Hindlimb muscle (tissue), 1 donor: ENCODE results near the gene BSN. TPM values are rescaled to one million over a fixed set of nuclear protein-coding genes. Genes with fewer than 3 reads are reported as not detected.

Experiments
- DNase-seq: peaks from one replicate; pipeline ENCODE4 v3.0.0-alpha.2; 2013
- polyA plus RNA-seq: library from polyadenylated mRNA; unstranded; fragments of 120-200 nt; gene quantifications from one replicate; pipeline ENCODE4 v1.2.1, GENCODE V29; 2013; ENCODE audit not compliant: insufficient read length

BSN gene, protein sequence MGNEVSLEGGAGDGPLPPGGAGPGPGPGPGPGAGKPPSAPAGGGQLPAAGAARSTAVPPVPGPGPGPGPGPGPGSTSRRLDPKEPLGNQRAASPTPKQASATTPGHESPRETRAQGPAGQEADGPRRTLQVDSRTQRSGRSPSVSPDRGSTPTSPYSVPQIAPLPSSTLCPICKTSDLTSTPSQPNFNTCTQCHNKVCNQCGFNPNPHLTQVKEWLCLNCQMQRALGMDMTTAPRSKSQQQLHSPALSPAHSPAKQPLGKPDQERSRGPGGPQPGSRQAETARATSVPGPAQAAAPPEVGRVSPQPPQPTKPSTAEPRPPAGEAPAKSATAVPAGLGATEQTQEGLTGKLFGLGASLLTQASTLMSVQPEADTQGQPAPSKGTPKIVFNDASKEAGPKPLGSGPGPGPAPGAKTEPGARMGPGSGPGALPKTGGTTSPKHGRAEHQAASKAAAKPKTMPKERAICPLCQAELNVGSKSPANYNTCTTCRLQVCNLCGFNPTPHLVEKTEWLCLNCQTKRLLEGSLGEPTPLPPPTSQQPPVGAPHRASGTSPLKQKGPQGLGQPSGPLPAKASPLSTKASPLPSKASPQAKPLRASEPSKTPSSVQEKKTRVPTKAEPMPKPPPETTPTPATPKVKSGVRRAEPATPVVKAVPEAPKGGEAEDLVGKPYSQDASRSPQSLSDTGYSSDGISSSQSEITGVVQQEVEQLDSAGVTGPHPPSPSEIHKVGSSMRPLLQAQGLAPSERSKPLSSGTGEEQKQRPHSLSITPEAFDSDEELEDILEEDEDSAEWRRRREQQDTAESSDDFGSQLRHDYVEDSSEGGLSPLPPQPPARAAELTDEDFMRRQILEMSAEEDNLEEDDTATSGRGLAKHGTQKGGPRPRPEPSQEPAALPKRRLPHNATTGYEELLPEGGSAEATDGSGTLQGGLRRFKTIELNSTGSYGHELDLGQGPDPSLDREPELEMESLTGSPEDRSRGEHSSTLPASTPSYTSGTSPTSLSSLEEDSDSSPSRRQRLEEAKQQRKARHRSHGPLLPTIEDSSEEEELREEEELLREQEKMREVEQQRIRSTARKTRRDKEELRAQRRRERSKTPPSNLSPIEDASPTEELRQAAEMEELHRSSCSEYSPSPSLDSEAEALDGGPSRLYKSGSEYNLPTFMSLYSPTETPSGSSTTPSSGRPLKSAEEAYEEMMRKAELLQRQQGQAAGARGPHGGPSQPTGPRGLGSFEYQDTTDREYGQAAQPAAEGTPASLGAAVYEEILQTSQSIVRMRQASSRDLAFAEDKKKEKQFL (N-terminal part only)
- 1.4 TPM for polyA plus RNA-seq

DNA sequence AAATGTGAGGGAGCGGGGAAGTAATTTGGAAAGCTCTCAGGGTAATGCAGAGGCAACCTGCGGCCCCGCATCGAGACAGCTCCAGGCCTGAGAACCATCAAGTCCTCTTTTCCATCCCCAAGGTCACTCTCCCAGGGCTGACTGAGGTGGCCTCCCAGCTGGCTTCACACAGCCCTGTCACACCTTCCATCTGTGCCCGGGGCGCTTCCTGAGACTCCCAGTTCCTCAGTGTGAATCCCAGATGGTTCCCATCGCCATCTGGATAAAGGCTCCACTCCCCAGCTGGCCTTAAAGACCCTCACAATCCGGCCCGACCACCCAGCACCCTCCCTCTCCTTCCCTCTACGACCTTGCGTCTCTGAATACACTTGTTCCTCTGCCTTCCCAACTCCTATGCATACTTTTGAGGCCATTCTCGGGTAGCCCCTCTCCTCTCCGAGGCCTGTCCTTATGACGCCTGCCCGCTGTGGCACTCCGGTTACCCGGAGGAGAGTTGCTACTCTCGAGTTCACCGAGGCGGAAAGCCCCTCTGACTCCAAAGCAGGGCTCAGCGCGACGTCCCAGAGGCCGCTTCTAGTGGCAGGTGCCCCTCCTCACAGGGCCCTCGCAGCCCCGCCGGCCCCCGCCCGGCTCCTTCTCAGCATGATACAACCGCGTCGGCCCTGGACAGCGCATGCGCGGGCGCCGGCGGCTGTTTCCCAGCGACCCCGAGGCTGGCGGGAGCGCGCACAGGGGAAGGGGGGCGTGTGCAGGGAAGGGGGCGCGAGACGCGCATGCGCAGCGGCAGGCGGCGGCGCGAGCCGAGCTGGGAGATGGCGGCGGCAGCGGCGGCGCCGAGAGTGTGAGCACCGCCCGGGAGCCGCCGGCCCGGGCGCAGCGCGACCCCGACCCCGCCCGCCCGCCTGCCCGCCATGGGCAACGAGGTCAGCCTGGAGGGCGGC lies at the start of gene BSN:
Gene BSN, plus strand, starts transcription at position 786 of the 941 bp plus-strand sequence. Its CDS starts 126 bp downstream, at position 912.
- DNase-seq = peak; percentile 95

- no peak for DNase-seq
Observed at GRCh38 chr3:49506906-49507305, 47.4 kb upstream of the BSN start.

- DNase-seq = no peak
Observed at GRCh38 chr3:49509028-49509561, 45.2 kb upstream of the BSN start.

DNA sequence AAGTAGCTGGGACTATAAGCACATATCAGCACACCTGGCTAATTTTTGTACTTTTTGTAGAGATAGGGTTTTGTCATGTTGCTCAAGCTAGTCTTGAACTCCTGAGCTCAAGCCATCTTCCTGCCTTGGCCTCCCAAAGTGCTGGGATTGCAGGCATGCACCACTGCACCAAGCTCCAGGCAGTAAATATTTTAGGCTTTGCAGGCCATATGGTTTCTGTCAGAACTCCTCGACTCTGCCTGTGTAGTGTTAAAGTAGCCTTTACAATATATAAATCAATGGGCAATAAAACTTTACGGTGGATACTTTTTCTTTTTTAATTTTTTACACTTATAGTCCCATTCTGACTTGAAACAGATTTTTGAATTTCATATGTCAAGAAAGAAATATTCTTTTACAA lies 42.6 kb upstream of the BSN start:
- DNase-seq = no peak

DNA sequence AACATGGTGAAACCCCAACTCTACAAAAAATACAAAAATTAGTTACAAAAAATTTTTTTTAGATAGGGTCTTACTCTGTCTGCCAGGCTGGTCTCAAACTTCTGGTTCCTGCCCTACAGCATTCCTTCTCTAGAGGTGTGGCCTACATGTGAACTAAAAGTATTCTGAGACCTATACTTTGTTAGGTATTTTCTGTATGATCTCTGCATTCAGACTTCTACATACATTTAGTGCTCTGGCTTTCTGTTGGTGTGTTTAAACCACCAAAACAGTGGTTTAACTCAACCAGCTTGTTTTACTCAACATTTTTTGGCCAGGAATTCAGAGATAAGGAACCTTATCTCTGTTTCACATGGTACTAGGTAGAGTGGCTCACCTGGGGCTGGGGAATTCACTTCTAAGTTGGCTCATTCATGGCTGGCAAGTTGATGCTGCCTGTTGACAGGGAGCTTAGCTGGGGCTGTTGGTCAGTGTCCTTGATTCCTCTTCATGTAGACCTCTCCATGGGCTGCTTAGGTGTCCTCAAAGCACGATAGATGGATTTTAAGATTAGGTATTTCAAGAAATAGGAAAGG lies 41.4 kb upstream of the BSN start:
- DNase-seq = no peak

DNA sequence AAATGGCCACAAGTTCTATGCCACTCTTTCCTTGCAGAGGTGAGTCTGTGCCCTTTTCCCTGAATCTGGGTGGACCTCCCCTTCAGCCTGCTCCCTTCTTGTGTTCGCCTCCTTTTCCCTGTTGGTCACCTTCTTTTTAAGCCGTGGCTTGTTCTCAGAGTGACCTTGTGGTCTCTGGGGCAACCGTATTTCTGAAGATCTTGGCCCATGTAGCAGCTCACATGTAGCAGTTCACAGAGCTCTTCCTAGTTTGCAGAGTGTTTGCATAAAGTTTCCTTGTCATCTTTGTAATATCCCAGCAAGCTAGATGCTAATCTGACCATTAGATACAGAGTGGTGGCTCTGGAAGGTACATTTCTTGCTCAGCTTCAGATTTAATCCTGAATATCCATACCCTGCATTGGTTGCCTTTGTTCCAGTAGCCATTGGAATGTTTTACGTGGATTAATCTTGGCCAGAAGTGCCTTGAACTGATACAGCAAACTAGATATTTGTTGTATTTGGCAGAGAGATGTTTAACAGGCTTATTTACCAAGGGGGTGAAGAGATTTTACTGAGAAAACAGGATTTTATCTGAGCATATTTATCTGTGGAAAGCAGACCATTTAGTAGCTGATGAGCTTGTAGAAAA lies 40.7 kb upstream of the BSN start:
- no peak for DNase-seq

GRCh38 chr3:49518016-49518415 lies 36.3 kb upstream of the BSN start:
- DNase-seq = no peak

GRCh38 chr3:49518441-49518840 lies 35.8 kb upstream of the BSN start:
- DNase-seq = no peak

DNA sequence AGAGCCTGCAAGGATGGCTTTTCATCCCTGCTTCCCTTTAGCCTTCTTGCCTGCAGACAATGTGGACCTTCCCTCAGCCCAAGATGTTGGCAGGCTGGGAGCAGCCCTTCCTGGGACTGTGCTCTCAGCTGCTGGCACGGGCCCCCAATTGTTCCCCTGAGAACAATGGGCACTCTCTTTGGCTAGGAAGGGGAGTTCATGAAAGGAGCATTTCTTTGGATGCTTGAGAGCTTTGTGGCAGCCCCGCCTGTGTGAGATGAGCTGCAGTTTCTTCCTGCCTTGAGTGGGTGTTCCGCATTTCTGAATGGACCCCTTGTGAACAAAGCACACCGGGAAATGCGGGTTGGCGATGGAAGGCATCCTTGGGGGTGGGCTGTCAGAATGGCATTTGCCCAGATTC lies 35.0 kb upstream of the BSN start:
- DNase-seq = no peak

- DNase-seq = no peak
Observed at GRCh38 chr3:49519916-49520385, 34.3 kb upstream of the BSN start.

DNA sequence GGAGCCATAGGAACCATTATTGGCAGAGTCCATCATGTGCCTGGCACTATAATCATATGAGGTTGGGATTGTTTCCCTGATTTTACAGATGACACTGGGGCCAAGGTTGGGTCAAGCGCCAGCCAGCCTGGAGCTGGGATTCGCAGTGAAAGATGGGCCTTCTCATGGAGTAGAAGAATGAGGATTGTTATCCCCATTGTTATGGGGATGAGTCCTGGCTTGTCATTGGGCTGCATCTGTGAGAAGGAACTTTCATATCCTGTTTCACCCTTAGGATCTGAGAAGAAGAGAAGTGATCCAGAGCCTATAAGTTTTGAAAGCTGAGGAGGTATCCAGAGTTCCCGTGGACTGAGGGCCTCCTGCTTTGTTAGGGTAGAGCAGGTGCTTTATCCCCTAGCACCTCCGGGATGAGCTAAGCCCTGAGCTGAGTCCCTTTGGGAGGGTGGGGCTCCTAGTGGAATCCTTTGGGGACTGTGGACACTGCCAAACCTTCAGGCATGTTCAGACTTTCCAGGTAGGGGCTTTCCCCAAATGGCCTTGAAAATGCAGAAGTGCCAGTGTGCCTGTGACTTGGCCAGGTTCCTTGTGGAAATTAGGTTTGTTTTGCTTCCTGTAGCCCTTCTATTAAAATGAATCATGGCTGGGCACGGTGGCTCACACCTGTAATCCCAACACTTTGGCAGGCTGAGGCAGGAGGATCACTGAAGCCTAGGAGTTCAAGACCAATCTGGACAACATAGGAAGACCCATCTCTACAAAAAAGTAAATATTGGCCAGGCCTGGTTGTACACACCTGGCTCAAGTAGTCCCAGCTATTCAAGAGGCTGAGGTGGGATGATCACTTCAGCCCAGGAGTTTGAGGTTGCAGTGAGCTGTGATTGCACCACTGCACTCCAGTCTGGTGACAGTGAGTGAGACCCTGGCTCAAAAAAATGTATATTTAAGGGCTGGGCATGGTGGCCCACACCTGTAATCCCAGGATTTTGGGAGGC lies 30.2 kb upstream of the BSN start:
- DNase-seq = no peak

- DNase-seq = no peak
Observed at GRCh38 chr3:49529567-49529966, 24.7 kb upstream of the BSN start.

DNA sequence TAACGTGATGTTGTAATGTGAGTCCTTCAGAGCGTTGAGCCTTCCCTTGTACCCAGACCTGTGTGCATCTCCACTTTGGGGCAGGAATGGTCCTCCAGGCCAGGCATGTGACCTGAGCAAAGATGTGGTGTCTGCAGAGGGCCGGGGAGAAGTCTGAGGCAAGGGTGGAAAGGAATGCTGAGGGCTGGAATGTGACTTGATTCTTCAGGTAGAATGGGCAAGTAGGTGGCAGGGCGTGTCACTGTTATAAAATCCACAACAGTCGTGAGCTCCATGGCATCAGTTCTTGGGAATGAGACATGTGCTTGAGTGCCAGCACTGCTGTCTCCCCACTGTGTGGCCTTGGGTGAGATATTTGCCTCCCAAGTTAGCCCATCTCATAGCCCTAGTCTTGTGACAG lies 24.0 kb upstream of the BSN start:
- DNase-seq = no peak

GRCh38 chr3:49530701-49531100 lies 23.6 kb upstream of the BSN start:
- no peak for DNase-seq

DNA sequence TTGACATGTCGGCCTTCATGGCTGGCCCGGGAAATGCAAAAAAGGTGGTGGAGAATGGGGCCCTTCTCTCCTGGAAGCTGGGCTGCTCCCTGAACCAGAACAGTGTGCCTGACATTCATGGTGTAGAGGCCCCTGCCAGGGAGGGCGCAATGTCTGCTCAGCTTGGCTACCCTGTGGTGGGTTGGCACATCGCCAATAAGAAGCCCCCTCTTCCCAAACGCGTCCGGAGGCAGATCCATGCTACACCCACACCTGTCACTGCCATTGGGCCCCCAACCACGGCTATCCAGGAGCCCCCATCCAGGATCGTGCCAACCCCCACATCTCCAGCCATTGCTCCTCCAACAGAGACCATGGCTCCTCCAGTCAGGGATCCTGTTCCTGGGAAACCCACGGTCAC lies 23.1 kb upstream of the BSN start:
- DNase-seq = no peak

GRCh38 chr3:49531715-49532114 lies 22.6 kb upstream of the BSN start:
- DNase-seq = no peak

DNA sequence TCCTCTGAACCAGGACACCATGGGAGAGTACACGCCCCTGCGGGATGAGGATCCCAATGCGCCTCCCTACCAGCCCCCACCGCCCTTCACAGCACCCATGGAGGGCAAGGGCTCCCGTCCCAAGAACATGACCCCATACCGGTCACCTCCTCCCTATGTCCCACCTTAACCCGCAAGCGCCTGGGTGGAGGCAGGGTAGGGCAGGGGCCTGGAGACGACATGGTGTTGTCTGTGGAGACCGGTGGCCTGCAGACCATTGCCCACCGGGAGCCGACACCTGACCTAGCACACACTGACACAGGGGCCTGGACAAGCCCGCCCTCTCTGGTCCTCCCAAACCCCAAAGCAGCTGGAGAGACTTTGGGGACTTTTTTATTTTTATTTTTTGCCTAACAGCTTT lies 21.2 kb upstream of the BSN start:
- no peak for DNase-seq

GRCh38 chr3:49533786-49534519 lies 20.3 kb upstream of the BSN start:
- no peak for DNase-seq
